H1 (cell line): Measurements from ENCODE around the gene BRD3OS. TPM values are rescaled to one million over a fixed set of nuclear protein-coding genes. Genes with fewer than 3 reads are reported as not detected.

Experiments used
- CTCF ChIA-PET: fragments of 300-600 bp; sonication (Branson Sonifier 250); formaldehyde crosslinking; loops from one replicate; lab custom pipeline; 2021; ENCODE audit not compliant: partially characterized antibody; lab: Charles Lee
- POLR2A ChIA-PET: fragments of 300-600 bp; sonication (Branson Sonifier 250); formaldehyde crosslinking; loops from one replicate; lab custom pipeline; 2021; ENCODE audit warnings: inconsistent platforms; ENCODE audit not compliant: partially characterized antibody; lab: Charles Lee
- DNase-seq, 2 experiments: peaks; one replicate each; pipeline versions ENCODE4 v3.0.0 to v3.0.0-alpha.2; 2010 to 2022; ENCODE audit warnings: low spot score in 2 of 2, low read depth in 1 of 2, mixed read lengths in 1 of 2
- FAIRE-seq: peaks from 2 replicates; lab custom pipeline; 2011; peaks lifted over from hg19 to GRCh38; lab: Jason Lieb, UNC
- H2AFZ ChIP-seq: 2 replicates; pipeline ENCODE4 v1.8.1; 2012; ENCODE audit warnings: low read length, inconsistent platforms
- H2AK5ac ChIP-seq: 2 replicates; pipeline ENCODE4 v1.6.1; 2013; ENCODE audit warnings: low read depth, low read length
- H2BK120ac ChIP-seq: replicated peaks from 2 replicates; pipeline ENCODE3; 2013; ENCODE audit warnings: low read depth, low read length, inconsistent platforms
- H2BK12ac ChIP-seq: 2 replicates; pipeline ENCODE4 v1.6.1; 2013; ENCODE audit warnings: low read depth, low read length
- H2BK15ac ChIP-seq: 2 replicates; pipeline ENCODE4 v1.6.1; 2013; ENCODE audit warnings: low read length
- H2BK20ac ChIP-seq: 2 replicates; pipeline ENCODE4 v1.6.1; 2013; ENCODE audit warnings: low read length
- H2BK5ac ChIP-seq: 2 replicates; pipeline ENCODE4 v1.6.1; 2013; ENCODE audit warnings: low read depth, low read length
- H3K14ac ChIP-seq: 2 replicates; pipeline ENCODE4 v1.6.1; 2013; ENCODE audit warnings: inconsistent platforms; ENCODE audit not compliant: insufficient read length
- H3K18ac ChIP-seq: 2 replicates; pipeline ENCODE4 v1.6.1; 2013; ENCODE audit warnings: low read length; ENCODE audit errors: extremely low read depth
- H3K23ac ChIP-seq: 2 replicates; pipeline ENCODE4 v1.6.1; 2013; ENCODE audit warnings: inconsistent platforms; ENCODE audit not compliant: insufficient read length
- H3K23me2 ChIP-seq: 2 replicates; pipeline ENCODE4 v1.6.1; 2013; ENCODE audit warnings: low read depth, low read length
- H3K27ac ChIP-seq: 2 replicates; pipeline ENCODE4 v1.6.1; 2011; ENCODE audit warnings: low read depth, low read length, inconsistent platforms
- H3K27me3 ChIP-seq, 4 experiments: replicated peaks in 1 of 4; 1 replicate in 1 of 4; 2 replicates in 3 of 4; pipeline versions ENCODE4 v1.6.1 to v1.8.1; 2011 to 2013; ENCODE audit warnings: low read length in 3 of 4, mild to moderate bottlenecking in 3 of 4, inconsistent platforms in 2 of 4, mixed read lengths in 2 of 4, moderate library complexity in 1 of 4; ENCODE audit not compliant: control insufficient read depth in 3 of 4, insufficient read depth in 3 of 4; ENCODE audit errors: extremely low read depth in 1 of 4
- H3K36me3 ChIP-seq, 4 experiments: 2 replicates each; pipeline versions ENCODE4 v1.6.1 to v1.8.1; 2011 to 2013; ENCODE audit warnings: mild to moderate bottlenecking in 4 of 4, low read length in 3 of 4, moderate library complexity in 2 of 4, control low read depth in 1 of 4, inconsistent platforms in 1 of 4; ENCODE audit not compliant: insufficient read depth in 4 of 4, control insufficient read depth in 2 of 4
- H3K4ac ChIP-seq: replicated peaks from 2 replicates; pipeline ENCODE3; 2013; ENCODE audit warnings: low read length, low read depth, mixed read lengths, inconsistent platforms; ENCODE audit not compliant: insufficient read length
- H3K4me1 ChIP-seq, 4 experiments: replicated peaks in 1 of 4; 1 replicate in 1 of 4; 2 replicates in 3 of 4; pipeline versions ENCODE4 v1.6.1 to v1.8.1; 2011 to 2013; ENCODE audit warnings: low read length in 3 of 4, inconsistent platforms in 2 of 4, mixed read lengths in 1 of 4; ENCODE audit not compliant: insufficient read depth in 4 of 4, control insufficient read depth in 3 of 4
- H3K4me2 ChIP-seq, 2 experiments: 2 replicates each; pipeline versions ENCODE4 v1.6.1 to v1.8.1; 2011 to 2013; ENCODE audit warnings: low read depth in 2 of 2, low read length in 2 of 2, control low read depth in 1 of 2, inconsistent platforms in 1 of 2, mild to moderate bottlenecking in 1 of 2; ENCODE audit not compliant: insufficient read depth in 1 of 2
- H3K4me3 ChIP-seq, 4 experiments: fragments of 200-600, 300-600 bp in 1 of 4; sonication (generic), shearing (Covaris generic), sonication (Bioruptor Twin) in 1 of 4; 2 replicates each; pipeline versions ENCODE4 v1.5.1 to v1.8.1; 2011 to 2016; ENCODE audit warnings: low read length in 4 of 4, low read depth in 3 of 4, control low read depth in 2 of 4, inconsistent platforms in 2 of 4, mild to moderate bottlenecking in 2 of 4, mixed read lengths in 1 of 4, moderate library complexity in 1 of 4; ENCODE audit not compliant: insufficient read depth in 2 of 4; ENCODE audit errors: extremely low read depth in 1 of 4
- H3K56ac ChIP-seq: replicated peaks from 2 replicates; pipeline ENCODE3; 2013; ENCODE audit warnings: low read depth, mild to moderate bottlenecking, mixed read lengths, low read length, inconsistent platforms; ENCODE audit not compliant: insufficient read length
- H3K79me1 ChIP-seq: 2 replicates; pipeline ENCODE4 v1.6.1; 2013; ENCODE audit warnings: low read depth, low read length, control low read depth
- H3K79me2 ChIP-seq, 2 experiments: 2 replicates each; pipeline versions ENCODE4 v1.6.1 to v1.8.1; 2012 to 2013; ENCODE audit warnings: low read length in 2 of 2, mild to moderate bottlenecking in 2 of 2, inconsistent platforms in 1 of 2; ENCODE audit not compliant: insufficient read depth in 2 of 2, control insufficient read depth in 1 of 2
- H3K9ac ChIP-seq, 4 experiments: replicated peaks in 1 of 4; 1 replicate in 1 of 4; 2 replicates in 3 of 4; pipeline versions ENCODE4 v1.6.1 to v1.8.1; 2011 to 2013; ENCODE audit warnings: low read depth in 3 of 4, low read length in 3 of 4, control low read depth in 2 of 4, mild to moderate bottlenecking in 2 of 4, moderate library complexity in 2 of 4, inconsistent platforms in 1 of 4; ENCODE audit errors: extremely low read depth in 1 of 4
- H3K9me3 ChIP-seq, 2 experiments: 2 replicates each; pipeline versions ENCODE4 v1.6.1 to v1.8.1; 2012 to 2013; ENCODE audit warnings: mild to moderate bottlenecking in 2 of 2, moderate library complexity in 2 of 2, control low read depth in 1 of 2, inconsistent platforms in 1 of 2, low read depth in 1 of 2, low read length in 1 of 2, mixed read lengths in 1 of 2; ENCODE audit not compliant: insufficient read depth in 2 of 2
- H4K20me1 ChIP-seq, 2 experiments: replicated peaks in 1 of 2; 2 replicates each; pipeline versions ENCODE3 to v1.8.1; 2011 to 2013; ENCODE audit warnings: inconsistent platforms in 2 of 2, low read length in 2 of 2, mild to moderate bottlenecking in 1 of 2; ENCODE audit not compliant: insufficient read depth in 2 of 2, control insufficient read depth in 1 of 2
- H4K5ac ChIP-seq: 2 replicates; pipeline ENCODE4 v1.6.1; 2013; ENCODE audit warnings: low read length, low read depth, mixed read lengths, inconsistent platforms; ENCODE audit not compliant: insufficient read length
- H4K8ac ChIP-seq: 2 replicates; pipeline ENCODE4 v1.8.0; 2013; ENCODE audit warnings: mild to moderate bottlenecking, moderate library complexity, low read length, inconsistent platforms; ENCODE audit not compliant: insufficient read depth; ENCODE audit errors: extremely low read depth
- H4K91ac ChIP-seq: replicated peaks from 2 replicates; pipeline ENCODE3; 2013; ENCODE audit warnings: low read length, mixed read lengths, inconsistent platforms; ENCODE audit not compliant: insufficient read length
- BRCA1 ChIP-seq: IDR thresholded peaks from 2 replicates; pipeline ENCODE4 v1.6.1; 2012; ENCODE audit warnings: low read depth, low read length, improper control_type of control experiment
- CBX5 ChIP-seq: fragments of 300-800, 300-1000 bp; sonication (generic); IDR thresholded peaks from 2 replicates; pipeline ENCODE4 v1.7.1; 2016; ENCODE audit warnings: antibody characterized with exemption, low read length, low read depth
- CREB1 ChIP-seq: IDR thresholded peaks from 2 replicates; pipeline ENCODE4 v1.6.1; 2012; ENCODE audit warnings: inconsistent platforms
- EGR1 ChIP-seq: IDR thresholded peaks from 2 replicates; pipeline ENCODE4 v1.6.1; 2011; ENCODE audit warnings: low read depth, low read length, borderline replicate concordance
- EZH2 ChIP-seq: fragments of 200-600 bp; sonication (generic); IDR thresholded peaks from 2 replicates; pipeline ENCODE4 v1.7.1; 2012; ENCODE audit warnings: low read depth, mild to moderate bottlenecking, moderate library complexity, low read length, inconsistent platforms; ENCODE audit not compliant: severe bottlenecking
- FOSL1 ChIP-seq: IDR thresholded peaks from 2 replicates; pipeline ENCODE4 v1.6.1; 2011; ENCODE audit warnings: mild to moderate bottlenecking, low read depth, low read length, moderate library complexity; ENCODE audit not compliant: insufficient read depth
- PHF8 ChIP-seq: fragments of 200-600 bp; sonication (generic); conservative IDR thresholded peaks from 2 replicates; pipeline ENCODE4 v1.7.1; 2012; ENCODE audit warnings: low read depth, mild to moderate bottlenecking, inconsistent platforms, low read length, moderate library complexity
- SIN3A ChIP-seq, 2 experiments: IDR thresholded peaks in 1 of 2; conservative IDR thresholded peaks in 1 of 2; 2 replicates each; pipeline ENCODE4 v1.6.1; 2011 to 2012; ENCODE audit warnings: low read length in 2 of 2, improper control_type of control experiment in 1 of 2, low read depth in 1 of 2, mild to moderate bottlenecking in 1 of 2
- SIRT6 ChIP-seq: IDR thresholded peaks from one replicate; pipeline ENCODE4 v1.7.1; 2012; ENCODE audit warnings: low read length, inconsistent platforms
- YY1 ChIP-seq: IDR thresholded peaks from 2 replicates; pipeline ENCODE4 v1.6.1; 2011; ENCODE audit warnings: low read depth, mild to moderate bottlenecking, low read length
- WGBS, 2 experiments: shearing (Covaris generic) in 1 of 2; methylation state at CpG; one replicate each; pipeline versions ENCODE4 v1.1.6 to v1.1.7; 2013 to 2015; ENCODE audit warnings: low lambda C conversion rate in 2 of 2, mixed read lengths in 2 of 2, inconsistent platforms in 1 of 2, low coverage in 1 of 2, missing lambda C conversion rate in 1 of 2; ENCODE audit not compliant: insufficient replicate concordance in 2 of 2, insufficient coverage in 1 of 2, insufficient read length in 1 of 2; ENCODE audit errors: extremely low coverage in 1 of 2, missing lambda C conversion rate in 1 of 2; 5-methylcytosine and 5-hydroxymethylcytosine counted together
- polyA plus RNA-seq, 7 experiments: library from polyadenylated mRNA; depleted of rRNA in 3 of 7; stranded (reverse) in 5 of 7; unstranded in 2 of 7; fragments of >200 nt in 5 of 7; fragments of 200-250 nt in 2 of 7; gene quantifications; 1 replicate in 5 of 7; 2 replicates in 1 of 7; 4 replicates in 1 of 7; pipeline versions ENCODE4 v1.2.1 to v1.2.3, GENCODE V29; 2011 to 2013; ENCODE audit warnings: missing spikeins in 2 of 7, mixed read lengths in 2 of 7
- total RNA-seq: library from RNA; stranded (reverse); fragmentation: NEBNext Ultra II Directional; extraction: Animal tissue kit (Norgen Biotek cat#: 25700); gene quantifications from 2 replicates; pipeline ENCODE4 v1.2.1, GENCODE V29; 2021
- TF ChIP-seq, protein P1 (sequence below), 3 experiments: IDR thresholded peaks; 1 replicate in 2 of 3; 2 replicates in 1 of 3; pipeline versions ENCODE4 v1.5.1 to v1.6.1; 2011; ENCODE audit warnings: low read length in 3 of 3, mild to moderate bottlenecking in 3 of 3, inconsistent platforms in 2 of 3, low read depth in 1 of 3, moderate library complexity in 1 of 3; ENCODE audit not compliant: insufficient read depth in 1 of 3; ENCODE audit errors: control extremely low read depth in 1 of 3

Gene BRD3OS
- total and polyA plus RNA-seq, 2 of the 8 experiments (the other 6 are each of a cell fraction or from before 2014, with no cell fraction given), result 12.7 to 20.2 TPM

GRCh38 chr9:134044944-134045343, 19.7 kb downstream of the BRD3OS start:
- 87% methylated on average over 11 of the region's 12 CpGs; no CpG with 5 or more reads in 1 of the 2 experiments for WGBS, 2 experiments
- Histone ChIP-seq H4K8ac (no peak overlapping the region), H3K56ac (no peak overlapping the region), H3K4me2 (no peak overlapping the region), H3K79me1 (peaks cover 4% of the 10 kb centered on the region; the same call in 1 of the 2 replicates), H3K23me2 (no peaks in the 10 kb centered on the region), H3K14ac (no peak overlapping the region), H3K9me3 (no peaks in the 10 kb centered on the region), H3K27me3 (no peaks in the 10 kb centered on the region), H3K23ac (no peak overlapping the region), H2BK20ac (no peak overlapping the region), H2BK5ac (no peak overlapping the region), H3K36me3 (peaks cover 35 to 72% (median 65%) of the 10 kb centered on the region in 4 experiments), H3K27ac (no peak overlapping the region), H3K18ac (no peak overlapping the region), H3K4ac (no peak overlapping the region), H4K20me1 (peaks cover 16 to 17% of the 10 kb centered on the region in 2 experiments), H2AK5ac (no peak overlapping the region), H4K5ac (no peak overlapping the region), H4K91ac (no peak overlapping the region), H2AFZ (no peak overlapping the region), H2BK12ac (no peak overlapping the region), H3K9ac (no peak overlapping the region), H2BK120ac (no peak overlapping the region), H3K79me2 (no peaks in the 10 kb centered on the region), H2BK15ac (no peak overlapping the region), H3K4me1 (no peaks in the 10 kb centered on the region; a peak in 1 of 7 replicates), H3K4me3 (no peak overlapping the region)
- POLR2A ChIA-PET, result interaction anchor here (0.9 to 2.1 kb wide), 4 partner anchors 10 to 22 kb away, joined by 3 to 9 read pairs (median 4); no protein-coding TSS in a partner anchor
- TF ChIP-seq PHF8 (no peak), YY1 (no peak), CBX5 (no peak), BRCA1 (no peak), SIN3A (conservative IDR thresholded peaks at IDR 0.05 in 1 of 2, IDR thresholded peaks at IDR 0.05 in 1 of 2; ENCODE audit: low read depth in 1 of 2, low read length in 2 of 2) (no peak), SIRT6 (no peak), EGR1 (no peak), FOSL1 (no peak), EZH2 (no peak), CREB1 (no peak)
- TF ChIP-seq, protein P1, sequence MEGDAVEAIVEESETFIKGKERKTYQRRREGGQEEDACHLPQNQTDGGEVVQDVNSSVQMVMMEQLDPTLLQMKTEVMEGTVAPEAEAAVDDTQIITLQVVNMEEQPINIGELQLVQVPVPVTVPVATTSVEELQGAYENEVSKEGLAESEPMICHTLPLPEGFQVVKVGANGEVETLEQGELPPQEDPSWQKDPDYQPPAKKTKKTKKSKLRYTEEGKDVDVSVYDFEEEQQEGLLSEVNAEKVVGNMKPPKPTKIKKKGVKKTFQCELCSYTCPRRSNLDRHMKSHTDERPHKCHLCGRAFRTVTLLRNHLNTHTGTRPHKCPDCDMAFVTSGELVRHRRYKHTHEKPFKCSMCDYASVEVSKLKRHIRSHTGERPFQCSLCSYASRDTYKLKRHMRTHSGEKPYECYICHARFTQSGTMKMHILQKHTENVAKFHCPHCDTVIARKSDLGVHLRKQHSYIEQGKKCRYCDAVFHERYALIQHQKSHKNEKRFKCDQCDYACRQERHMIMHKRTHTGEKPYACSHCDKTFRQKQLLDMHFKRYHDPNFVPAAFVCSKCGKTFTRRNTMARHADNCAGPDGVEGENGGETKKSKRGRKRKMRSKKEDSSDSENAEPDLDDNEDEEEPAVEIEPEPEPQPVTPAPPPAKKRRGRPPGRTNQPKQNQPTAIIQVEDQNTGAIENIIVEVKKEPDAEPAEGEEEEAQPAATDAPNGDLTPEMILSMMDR (IDR thresholded peaks at IDR 0.05; ENCODE audit: control extremely low read depth in 1 of 3, insufficient read depth in 1 of 3, low read depth in 1 of 3, low read length in 3 of 3), result no peak
- FAIRE-seq (no peak), DNase-seq (no peak)
- CTCF ChIA-PET, result interaction anchor here (1.0 to 1.2 kb wide), 5 partner anchors 12 to 234 kb away, joined by 3 to 8 read pairs (median 3); no protein-coding TSS in a partner anchor
